SK-N-SH treated with all-trans-retinoic acid at 6 μM for 48 hours (cell line): Measurements from ENCODE around the gene TXLNG.

Experiments used
- CREB5 ChIP-seq: fragments of 250-450 bp; sonication (Bioruptor Pico); IDR thresholded peaks from 2 replicates; pipeline ENCODE4 v1.5.1; 2020; ENCODE audit warnings: low read depth, mild to moderate bottlenecking, moderate library complexity
- OSR1 ChIP-seq: fragments of 250-450 bp; sonication (Bioruptor Pico); IDR thresholded peaks from 2 replicates; pipeline ENCODE4 v1.8.0; 2022; ENCODE audit warnings: moderate library complexity, mild to moderate bottlenecking, inconsistent platforms
- RARB ChIP-seq: fragments of 250-450 bp; sonication (Bioruptor Pico); IDR thresholded peaks from 2 replicates; pipeline ENCODE4 v1.8.0; 2021; ENCODE audit warnings: mild to moderate bottlenecking, moderate library complexity
- SNAI2 ChIP-seq: fragments of 250-450 bp; sonication (Bioruptor Pico); IDR thresholded peaks from 2 replicates; pipeline ENCODE4 v1.5.0; 2020; ENCODE audit warnings: mild to moderate bottlenecking, moderate library complexity

- TF ChIP-seq CREB5 (CRISPR knock-in tag): no peak
- TF ChIP-seq RARB (CRISPR knock-in tag): no peak
- TF ChIP-seq OSR1 (CRISPR knock-in tag): no peak
- TF ChIP-seq SNAI2: no peak
Observed at GRCh38 chrX:16745659-16746058, 40.6 kb upstream of the TXLNG start.
